GM18951 (cell line): ENCODE measurements around the gene MEF2D.

Experiments used
- POLR2A ChIP-seq: IDR thresholded peaks from 4 replicates; pipeline ENCODE4 v1.6.1; 2011; ENCODE audit warnings: mild to moderate bottlenecking; ENCODE audit not compliant: insufficient read length, insufficient read depth; ENCODE audit errors: extremely low read depth
- in situ Hi-C: fragments of 300-500 bp; cut with MboI; formaldehyde crosslinking; loops from one replicate; pipeline ENCODE4 v1.12.0; 2022; ENCODE audit warnings: low sequenced_read_pairs, mixed read lengths, inconsistent platforms; ENCODE audit not compliant: unreplicated experiment

MEF2D gene

DNA sequence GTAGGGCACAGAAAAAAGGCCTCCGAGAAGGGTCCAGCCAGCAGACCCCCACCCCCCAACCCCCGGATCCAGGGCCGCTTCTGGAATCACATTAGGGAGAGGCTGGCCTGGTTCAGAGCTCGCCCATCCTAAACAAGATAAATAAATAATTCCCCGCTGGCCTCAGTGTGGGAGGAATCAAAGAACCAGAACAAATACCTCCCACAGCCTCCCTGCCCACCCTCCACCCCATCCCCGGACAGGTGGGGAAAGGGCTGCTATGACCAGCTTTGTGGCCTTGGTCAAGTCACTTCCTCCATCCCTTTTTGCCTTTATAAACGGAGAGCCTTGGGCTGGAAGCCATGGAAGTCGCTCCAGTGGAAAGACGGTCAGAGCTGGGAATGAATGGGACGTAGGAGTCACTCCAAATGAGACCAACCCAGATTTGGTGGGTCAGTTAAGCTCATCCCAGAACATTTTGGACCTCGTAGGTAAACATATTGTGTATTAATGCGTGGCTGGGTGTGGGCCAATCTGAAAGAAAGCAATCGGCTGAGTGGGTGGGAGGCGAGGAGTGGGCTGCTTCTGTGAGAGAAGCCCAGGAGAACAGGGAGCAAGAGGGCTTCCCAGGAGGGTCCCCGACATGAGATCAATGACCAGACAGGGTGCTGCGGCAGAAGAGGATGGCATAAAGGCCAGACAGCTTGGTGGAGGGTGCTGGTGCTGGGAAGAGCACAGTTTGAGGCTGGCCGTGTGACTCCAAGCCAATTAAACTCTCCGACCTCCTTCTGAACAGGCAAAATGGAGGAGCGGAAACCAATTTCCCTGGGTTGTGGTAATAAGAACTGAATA, 63.3 kb downstream of the MEF2D start:
- no peak for TF ChIP-seq POLR2A
- in situ Hi-C loops = no loop called here

DNA sequence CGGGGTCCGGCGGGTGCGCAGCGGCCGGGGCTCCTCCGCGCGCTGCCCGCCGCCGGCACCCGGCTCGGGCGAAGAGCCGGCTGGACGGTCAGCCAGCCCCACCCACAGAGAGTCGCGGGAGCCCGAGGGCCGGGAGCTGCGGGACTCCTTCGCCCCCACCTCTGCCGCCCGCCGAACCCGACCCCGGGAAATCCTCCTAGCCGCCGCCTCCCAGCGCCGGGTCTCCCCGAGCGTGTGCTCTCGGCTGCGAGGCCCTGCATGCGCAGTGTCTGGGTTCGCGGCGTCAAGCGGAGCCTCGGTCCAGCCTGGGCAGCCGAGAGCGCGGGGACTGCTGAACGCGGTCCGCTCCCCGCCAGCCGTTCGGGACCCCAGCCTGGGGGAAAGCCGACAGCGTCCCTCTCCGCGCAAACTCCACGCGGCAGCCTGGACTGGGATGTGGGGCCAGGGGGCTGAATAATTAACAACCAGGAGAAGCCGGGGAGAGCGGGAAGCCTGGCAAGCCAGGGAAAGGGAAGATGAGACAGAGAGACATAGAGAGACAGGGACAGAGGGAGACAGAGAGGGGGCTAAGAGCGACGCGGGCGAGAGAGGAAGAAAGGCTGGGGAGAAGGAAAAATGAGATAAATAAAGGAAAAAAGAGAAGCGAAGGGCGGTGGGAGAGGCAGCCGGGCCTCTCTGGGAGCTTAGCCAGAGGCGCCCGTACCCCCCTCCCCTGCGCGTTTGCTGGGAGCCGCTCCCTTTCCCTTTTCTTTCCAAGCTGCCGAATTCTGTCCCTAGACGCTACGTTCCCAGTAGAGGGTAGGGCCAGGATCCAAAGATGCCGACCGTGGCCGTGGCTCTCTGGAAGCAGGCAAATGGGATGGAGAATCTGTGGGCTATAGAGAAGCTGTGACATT, 64.2 kb downstream of the MEF2D start:
- TF ChIP-seq POLR2A = no peak
- in situ Hi-C loops = no loop called here

- in situ Hi-C loops = no loop called here
- TF ChIP-seq POLR2A = no peak
Measured at GRCh38 chr1:156435545-156436140, 64.9 kb downstream of the MEF2D start.

GRCh38 chr1:156434989-156435544, 65.5 kb downstream of the MEF2D start:
- in situ Hi-C loops = no loop called here
- TF ChIP-seq POLR2A = no peak

DNA sequence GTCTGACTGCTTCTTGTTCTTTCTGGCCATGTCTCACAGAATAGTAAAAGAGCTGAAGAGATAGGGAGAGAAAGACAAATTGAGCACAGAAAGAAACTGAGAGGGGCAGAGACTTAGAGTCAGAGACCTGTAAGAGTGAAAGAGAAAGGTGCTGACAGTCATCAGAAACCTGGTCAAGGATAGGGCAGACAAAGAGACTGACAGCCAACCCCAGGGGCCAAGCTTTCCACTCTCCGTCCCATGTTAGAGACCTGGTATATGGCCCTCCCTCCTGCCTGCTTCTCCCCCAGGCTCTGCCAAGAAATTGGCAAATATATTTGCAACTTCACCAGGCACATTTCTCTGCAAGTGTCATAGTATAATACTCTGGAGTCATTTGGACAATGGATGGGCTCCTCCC, 67.0 kb downstream of the MEF2D start:
- TF ChIP-seq POLR2A = no peak
- in situ Hi-C loops = no loop called here

GRCh38 chr1:156433032-156433431, 67.5 kb downstream of the MEF2D start:
- in situ Hi-C loops = no loop called here
- TF ChIP-seq POLR2A = no peak

- in situ Hi-C loops = no loop called here
Measured at GRCh38 chr1:156432669-156433018, 67.9 kb downstream of the MEF2D start.

GRCh38 chr1:156431769-156432668, 68.6 kb downstream of the MEF2D start:
- in situ Hi-C loops = no loop called here

More at GRCh38 chr1:156432669-156433018, 67.9 kb downstream of the MEF2D start:
- TF ChIP-seq POLR2A = no peak

GRCh38 chr1:156431366-156431765, 69.2 kb downstream of the MEF2D start:
- no peak for TF ChIP-seq POLR2A
- in situ Hi-C loops = no loop called here

More at GRCh38 chr1:156431769-156432668, 68.6 kb downstream of the MEF2D start:
- TF ChIP-seq POLR2A = no peak

GRCh38 chr1:156430866-156431265, 69.7 kb downstream of the MEF2D start:
- TF ChIP-seq POLR2A = no peak
- in situ Hi-C loops = no loop called here

GRCh38 chr1:156430303-156430702, 70.3 kb downstream of the MEF2D start:
- in situ Hi-C loops = no loop called here
- TF ChIP-seq POLR2A = no peak
